ENCODE results near the gene ITPA.

ITPA gene

DNA sequence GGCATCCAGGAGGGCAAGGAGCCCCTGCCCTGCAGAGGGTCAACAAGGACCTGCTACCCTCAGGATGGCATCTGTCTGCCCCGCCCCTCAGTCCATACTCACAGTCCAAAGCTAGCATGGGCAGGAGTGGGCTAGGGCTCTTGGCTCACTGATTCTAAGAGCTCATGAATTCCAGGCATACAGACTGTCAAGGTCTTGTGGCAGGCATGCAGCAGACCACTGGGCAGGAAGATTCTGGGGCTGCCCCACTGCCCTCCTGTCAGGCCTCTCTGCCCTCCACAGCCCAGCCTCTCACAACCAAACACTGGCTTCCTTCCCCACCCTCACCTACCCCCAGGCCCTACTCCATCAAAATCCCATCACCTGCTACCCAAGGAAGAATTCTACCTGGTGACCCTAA is 35.3 kb downstream of the ITPA start:
- DNase-seq (ENCODE audit: low spot score) = no peak

DNA sequence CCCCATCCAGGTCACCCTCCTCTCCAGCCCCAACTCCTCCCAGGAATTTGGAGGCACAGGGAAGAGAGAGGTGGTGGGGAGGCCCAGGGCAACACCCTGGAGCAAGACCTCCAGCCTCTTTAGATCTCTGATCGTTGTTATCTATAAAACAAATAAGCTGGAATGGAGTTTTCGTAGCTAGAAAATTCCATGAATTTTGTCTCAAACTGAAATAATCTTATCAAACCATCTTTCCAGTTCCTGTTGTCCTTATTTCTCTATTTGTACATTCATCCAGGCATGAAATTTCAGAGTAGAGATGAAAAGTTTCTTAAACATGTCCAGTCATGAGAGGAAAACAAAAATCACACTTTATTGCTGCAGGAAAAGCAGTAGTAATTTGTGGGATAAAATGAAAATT is 35.9 kb downstream of the ITPA start:
- DNase-seq (ENCODE audit: low spot score) = no peak

DNA sequence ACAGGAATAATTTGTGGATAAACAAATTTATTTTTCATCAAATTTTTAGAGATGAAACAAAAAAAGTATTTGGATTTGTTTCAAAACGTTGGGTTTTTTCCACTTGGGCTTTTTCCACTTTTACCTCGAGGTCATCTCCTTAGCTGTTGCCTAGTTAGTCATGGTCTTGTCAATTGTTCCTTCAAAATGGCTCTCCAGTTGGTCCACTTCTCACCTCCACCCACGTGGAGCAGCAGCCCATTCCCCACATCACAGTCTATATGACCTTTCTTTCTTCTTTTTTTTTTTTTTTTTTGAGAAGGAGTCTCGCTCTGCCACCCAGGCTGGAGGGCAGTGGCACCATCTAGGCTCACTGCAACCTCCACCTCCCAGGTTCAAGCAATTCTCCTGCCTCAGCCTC is 36.4 kb downstream of the ITPA start:
- DNase-seq (ENCODE audit: low spot score) = no peak

DNA sequence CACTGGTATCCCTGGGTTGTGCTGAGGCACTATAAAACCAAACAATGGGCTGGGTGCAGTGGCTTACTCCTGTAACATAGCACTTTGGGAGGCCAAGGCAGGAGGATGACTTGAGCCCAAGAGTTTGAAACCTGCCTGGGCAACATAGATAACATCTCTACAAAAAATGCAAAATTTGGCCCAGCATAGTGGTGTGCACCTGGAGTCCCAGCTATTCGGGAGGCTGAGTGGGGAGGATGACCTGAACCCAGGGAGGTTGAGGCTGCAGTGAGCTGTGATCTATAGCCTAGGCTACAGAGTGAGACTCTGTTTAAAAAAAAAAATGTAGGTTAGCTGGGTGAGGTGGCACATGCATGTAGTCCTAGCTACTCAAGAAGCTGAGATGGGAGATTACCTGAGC is 37.4 kb downstream of the ITPA start:
- no peak for DNase-seq (ENCODE audit: low spot score)

DNA sequence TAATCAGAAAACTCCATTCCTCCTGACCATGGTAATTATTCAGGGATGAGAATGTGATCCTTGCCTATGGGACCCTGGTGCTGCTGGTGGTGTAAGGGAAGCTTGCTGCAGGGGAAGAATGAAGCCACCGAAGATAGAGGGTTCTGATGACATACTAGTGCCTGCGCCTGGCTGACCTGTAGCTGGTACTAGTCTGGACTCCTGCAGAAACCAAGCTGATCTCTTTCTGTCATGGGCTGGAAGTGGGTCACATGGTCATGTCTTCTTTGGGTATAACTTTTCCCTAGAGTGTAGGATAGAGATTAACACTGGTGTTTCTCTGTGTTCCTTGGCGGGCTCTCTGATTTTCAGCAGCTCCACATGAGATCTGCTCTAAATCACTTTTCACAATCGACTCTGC is 38.3 kb downstream of the ITPA start:
- DNase-seq (ENCODE audit: low spot score) = no peak

DNA sequence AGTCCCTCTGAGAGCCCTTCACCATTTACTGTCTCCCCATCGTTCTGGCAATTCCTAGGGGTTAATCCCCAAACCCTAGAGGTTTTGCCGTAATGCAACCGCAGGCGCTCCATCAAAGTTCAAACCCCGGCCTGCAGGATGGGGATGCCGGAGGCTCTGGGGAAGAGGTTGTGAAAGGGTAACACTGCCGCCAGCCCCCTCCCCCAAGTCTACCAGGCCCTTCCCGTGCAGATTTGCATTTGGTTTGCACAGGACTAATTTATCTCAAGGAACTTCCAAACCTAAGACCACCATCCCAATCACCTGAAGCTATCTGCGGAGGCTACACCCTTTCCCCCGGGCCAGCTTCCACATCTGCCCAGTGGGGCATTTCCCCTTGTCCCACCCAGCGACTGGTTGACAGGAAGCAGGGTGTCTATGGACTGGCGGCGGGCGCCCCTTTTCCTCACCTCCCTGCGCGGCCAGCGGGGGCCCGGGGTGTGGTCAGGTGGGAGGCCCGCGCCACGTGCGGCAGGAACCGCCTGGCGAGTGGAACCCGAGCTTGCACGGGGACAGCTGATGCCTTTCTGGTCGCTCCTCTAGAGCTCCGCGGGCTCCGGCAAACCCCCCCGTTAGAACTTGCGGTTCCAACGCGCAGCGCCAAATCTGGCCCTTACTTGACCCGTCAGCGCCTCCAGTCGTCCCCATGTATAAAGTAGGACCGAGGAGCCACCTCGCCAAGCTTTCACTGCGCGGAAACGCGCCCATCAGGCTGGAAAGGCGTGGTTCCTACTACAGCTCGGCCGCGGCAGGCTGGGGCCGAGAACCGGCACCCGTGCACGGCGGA is 39.1 kb downstream of the ITPA start:
- DNase-seq (ENCODE audit: low spot score) = no peak

DNA sequence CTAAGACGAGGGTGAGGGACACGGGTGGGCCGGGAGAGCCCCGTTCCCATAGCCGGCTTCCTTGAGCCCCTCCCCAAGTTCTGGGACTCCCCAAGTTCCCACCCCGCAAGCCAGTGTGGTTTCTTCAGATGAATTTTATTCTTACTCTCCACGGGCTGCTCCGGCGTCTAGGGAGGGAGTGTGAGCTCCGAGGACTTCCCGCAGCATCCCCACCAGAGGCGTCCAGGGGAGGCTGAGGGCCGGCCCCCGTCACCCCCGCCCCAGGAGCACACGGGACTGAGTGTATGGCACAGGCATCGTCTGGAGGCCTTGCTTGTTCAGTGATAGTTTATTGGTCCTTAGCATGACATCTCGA is 39.7 kb downstream of the ITPA start:
- DNase-seq (ENCODE audit: low spot score) = no peak

DNA sequence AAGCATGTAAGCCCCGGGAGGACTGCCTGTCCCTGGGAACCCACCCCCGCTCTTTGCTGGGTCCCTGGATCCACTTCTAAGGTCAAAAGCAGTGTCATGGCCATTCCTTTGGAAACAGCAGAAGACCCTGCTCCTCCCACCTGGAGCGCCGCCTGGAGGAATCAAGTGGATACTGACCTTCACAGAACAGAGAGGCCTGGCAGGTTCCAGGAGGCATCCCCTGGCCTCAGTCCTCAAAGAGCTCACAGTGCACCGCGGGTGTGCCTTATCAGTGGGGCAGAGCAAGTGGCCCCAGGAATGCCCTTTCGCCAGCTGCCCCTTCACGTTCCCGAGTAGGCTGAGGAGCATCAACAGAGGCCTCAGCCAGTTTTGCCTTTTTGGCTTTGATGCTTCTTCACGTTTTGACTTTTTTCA is 40.8 kb downstream of the ITPA start:
- no peak for DNase-seq (ENCODE audit: low spot score)

DNA sequence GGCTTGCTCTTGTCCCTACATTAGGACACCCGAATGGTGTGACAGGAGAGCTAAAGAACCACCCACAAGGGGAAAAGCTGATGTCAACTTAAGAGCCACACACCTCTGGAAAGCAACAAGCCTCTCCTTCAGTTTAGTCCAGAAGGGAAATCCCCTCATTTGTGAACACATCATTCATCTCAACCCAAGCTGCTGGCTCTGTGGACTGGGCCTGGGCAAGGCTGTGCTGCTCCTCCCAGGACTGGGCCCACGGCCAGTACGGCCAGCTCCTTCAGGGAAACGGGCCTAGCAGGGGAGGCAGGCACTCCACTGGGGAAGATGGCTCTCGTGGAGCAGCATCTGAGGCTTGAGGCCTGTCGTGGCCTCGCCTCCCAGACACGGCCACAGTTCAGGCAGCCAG is 42.5 kb downstream of the ITPA start:
- DNase-seq (ENCODE audit: low spot score) = peak; percentile 32

DNA sequence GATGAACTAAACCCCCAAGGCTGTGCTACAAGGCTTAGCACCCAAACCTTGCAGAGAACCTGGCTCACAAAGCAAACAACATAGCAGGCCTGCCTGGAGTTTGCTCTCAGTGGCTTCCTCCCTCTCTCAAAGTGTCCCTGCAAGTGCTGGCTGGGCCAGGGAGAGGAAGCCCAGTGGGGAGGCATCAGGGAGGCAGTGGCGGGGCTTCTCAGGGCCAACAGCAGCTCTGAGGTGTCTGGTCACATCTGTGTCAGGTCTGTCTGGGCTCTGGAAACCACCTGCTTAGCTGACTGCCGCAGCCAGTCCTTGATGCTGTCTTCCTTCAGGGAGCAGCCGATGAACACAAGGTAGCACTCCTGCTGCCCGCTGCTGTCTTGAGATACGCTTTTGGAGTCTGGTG is 46.4 kb downstream of the ITPA start:
- no peak for DNase-seq (ENCODE audit: low spot score)

DNA sequence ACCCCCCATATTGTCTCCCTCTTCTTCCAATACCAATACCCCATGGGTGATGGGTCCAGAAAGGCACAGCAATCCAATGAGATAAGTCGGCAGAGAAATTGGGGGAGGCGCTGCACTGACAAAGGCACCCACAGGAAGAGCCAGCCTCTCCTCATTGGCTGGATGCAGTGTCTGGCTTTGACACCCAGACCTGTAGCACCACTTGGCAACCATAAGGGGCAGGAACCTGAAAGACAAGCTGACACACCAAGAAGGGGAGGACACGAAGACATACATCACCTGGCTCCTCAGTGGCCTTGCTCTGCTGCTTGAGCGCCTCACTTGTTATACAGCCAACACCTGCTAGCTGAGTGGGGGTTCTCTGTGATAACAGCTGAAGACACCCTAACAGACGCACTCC is 49.1 kb downstream of the ITPA start:
- DNase-seq (ENCODE audit: low spot score) = no peak

DNA sequence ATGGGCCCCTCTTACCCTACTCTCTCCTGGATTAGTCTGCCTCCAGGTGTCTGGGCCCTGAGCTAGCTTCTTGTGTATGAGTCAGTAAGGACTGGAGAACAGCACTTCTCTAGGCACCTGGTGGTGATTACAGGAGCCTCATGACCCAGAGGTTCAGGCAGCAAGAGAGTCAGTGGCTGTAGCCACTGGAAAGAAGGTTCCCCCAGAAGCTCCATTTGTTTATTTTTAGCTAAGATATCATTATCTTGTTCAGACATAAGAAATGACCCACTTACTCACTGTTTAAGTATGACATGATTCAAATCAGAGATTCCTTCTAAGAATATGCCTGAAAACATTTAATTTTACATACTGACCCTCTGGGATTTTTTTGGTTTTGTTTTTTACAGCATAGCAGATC is 53.3 kb downstream of the ITPA start:
- no peak for DNase-seq (ENCODE audit: low spot score)

DNA sequence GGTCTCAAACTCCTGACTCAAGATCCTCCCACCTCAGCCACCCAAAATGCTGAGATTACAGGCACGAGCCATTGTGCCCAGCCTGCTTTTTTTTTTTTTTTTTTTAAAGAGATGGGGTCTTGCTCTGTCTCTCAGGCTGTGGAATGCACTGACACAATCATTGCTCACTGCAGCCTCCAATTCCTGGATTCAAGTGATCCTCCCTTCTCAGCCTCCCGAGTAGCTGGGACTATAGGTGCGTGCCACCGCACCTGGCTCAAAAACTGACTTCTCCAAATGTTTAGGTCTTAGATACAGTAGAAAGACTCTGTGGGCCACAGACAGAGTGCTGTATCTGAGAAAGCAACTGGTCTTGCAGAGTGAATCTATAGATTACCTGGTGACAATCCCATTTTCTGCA is 60.8 kb downstream of the ITPA start:
- no peak for DNase-seq (ENCODE audit: low spot score)

DNA sequence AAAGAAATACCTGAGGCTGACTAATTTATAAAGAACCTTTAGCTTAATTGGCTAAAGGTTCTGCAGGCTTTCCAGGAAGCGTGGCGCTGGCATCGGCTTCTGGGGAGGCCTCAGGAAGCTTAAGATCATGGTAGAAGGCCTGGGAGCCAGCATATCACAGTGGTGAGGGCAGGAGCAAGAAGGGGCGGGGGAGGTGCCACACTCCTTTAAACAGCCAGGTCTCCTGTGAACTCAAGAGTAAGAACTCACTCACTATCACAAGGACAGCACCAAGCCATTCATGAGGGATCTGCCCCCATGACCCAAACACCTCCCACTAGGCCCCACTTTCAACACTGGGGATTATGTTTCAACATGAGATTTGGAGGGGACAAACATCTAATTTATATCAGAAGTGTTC is 64.1 kb downstream of the ITPA start:
- no peak for DNase-seq (ENCODE audit: low spot score)

All from putamen (tissue), 1 donor.